GM12892 (cell line): ENCODE data around the gene ACTL6B.

Source experiments
- POLR2A ChIP-seq: IDR thresholded peaks from 2 replicates; pipeline ENCODE4 v1.6.1; 2011; ENCODE audit warnings: low read depth, low read length, control low read depth
- POLR2AphosphoS5 ChIP-seq: IDR thresholded peaks from 2 replicates; pipeline ENCODE4 v1.6.1; 2011; ENCODE audit warnings: low read depth, low read length, control low read depth
- TAF1 ChIP-seq: IDR thresholded peaks from 2 replicates; pipeline ENCODE4 v1.6.1; 2011; ENCODE audit warnings: low read depth, mild to moderate bottlenecking, control low read depth, low read length, borderline replicate concordance

GRCh38 chr7:100642534-100642907 lies 13.7 kb downstream of the ACTL6B start:
- no peak for TF ChIP-seq POLR2A
- no peak for TF ChIP-seq TAF1
- no peak for TF ChIP-seq POLR2AphosphoS5
